T-helper 2 cell treated with Interferon-gamma antibody and Interleukin-4, amounts not matched to agents 100 ng/mL and 5 ng/mL, for 36 hours (primary cell): ENCODE measurements around the gene TGFA. TPM values are rescaled to one million over a fixed set of nuclear protein-coding genes. Genes with fewer than 3 reads are reported as not detected.

Experiments used
- intact Hi-C: fragments of 100-400 bp; cut with micrococcal nuclease; formaldehyde crosslinking; loops from one replicate; pipeline ENCODE4 v1.15.1; 2023
- total RNA-seq: library from RNA; stranded (reverse); gene quantifications from 2 replicates; pipeline ENCODE4 v1.2.3, GENCODE V29; 2022

Gene TGFA
- total RNA-seq, 1 donor from 2014 or later, result 0.07 TPM

- intact Hi-C loops, result no loop called here
These were observed 28.6 kb downstream of the TGFA start for GRCh38 chr2:70525032-70525431.

- intact Hi-C loops, result no loop called here
These were observed 29.3 kb downstream of the TGFA start for GRCh38 chr2:70523996-70524965.

DNA sequence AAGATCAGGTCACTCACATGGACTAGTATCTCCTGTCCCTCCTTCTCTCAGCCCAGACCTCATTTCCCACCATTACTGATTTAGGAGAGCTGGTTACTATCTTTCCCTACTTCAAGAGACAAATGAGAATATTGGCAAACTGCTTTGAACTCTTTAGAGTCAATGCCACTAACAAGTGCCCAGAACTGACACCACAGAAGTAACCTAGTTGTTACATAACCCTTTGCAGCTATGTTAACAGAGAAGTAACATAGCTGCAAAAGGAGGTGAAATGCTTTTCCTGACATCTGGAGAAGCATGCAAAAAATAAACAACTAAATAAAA, 30.0 kb downstream of the TGFA start:
- intact Hi-C loops, result no loop called here

DNA sequence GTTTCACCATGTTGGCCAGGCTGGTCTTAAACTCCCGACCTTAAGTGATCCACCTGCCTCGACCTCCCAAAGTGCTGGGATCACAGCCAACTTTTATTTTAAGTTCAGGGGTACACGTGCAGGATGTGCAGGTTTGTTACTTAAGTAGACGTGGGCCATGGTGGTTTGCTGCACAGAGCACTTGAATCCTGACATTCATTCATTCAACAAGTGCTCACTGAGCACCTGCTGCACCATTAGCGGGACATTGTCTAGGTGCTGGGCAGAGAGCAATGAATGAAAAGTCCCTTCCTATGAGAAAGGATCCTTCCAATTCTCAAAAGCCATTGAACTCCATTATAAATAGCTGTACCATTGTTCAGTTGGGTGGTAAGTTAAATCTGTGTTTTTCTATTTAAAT, 31.0 kb downstream of the TGFA start:
- intact Hi-C loops, result no loop called here

DNA sequence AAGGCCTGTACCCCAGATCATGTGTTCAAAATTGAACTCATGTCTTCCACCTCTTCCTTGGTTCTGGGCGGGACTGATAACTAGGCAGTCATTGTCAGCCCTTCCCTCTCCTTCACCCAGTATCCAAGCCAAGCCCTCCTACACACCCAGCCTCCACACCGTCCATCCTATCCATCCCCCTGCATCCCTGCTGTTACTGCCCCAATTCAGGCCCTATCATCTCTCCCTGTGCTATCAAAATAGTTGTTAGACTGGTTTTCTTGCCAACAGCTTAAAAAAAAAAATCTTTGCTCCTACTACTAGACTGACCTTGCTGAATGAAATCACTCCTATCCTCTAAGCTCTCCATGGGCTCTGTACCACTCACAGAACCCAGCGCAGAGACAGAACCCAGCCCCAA, 32.8 kb downstream of the TGFA start:
- intact Hi-C loops, result no loop called here

DNA sequence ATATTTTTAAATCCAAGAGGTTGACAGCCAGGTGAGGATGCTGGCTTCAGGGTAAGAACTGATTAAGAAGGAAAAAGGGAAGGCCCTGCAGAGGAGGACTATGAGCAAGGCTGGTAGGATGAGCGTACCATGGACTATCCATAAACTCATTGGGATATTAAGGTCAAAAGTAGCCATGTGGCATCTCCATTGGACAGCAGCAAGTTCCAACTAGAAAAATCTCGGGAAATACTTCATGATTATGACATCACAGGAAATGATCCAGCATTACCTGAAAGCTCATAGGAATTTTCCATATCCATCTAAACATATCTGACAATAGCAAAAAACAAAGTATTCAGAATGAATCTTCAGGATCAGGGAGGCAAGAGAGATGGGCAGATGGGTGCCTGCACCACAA, 34.2 kb downstream of the TGFA start:
- intact Hi-C loops, result no loop called here

- intact Hi-C loops, result no loop called here
These were observed 35.1 kb downstream of the TGFA start for GRCh38 chr2:70518557-70518956.

DNA sequence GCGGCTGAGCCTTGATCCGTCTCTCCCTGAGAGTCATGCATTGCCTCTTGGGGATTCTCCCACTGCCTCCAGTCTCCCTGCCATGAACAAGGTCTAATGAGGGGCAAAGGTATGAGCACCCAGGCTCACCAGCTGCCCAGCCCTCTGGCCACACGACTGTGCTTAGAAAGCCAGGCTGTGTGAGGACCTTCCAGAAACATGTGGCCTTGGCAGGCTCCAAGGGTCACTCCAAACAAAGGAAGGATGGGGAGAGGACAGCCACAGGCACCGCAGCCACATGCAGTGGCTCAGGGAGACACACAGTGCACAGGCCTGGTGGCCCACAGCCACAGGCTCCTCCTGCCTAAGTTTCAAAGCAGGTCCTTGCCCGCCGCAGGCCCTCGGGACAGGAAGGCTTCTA, 35.8 kb downstream of the TGFA start:
- intact Hi-C loops, result no loop called here

- intact Hi-C loops, result no loop called here
These were observed 37.0 kb downstream of the TGFA start for GRCh38 chr2:70516596-70516995.

- intact Hi-C loops, result no loop called here
These were observed 37.7 kb downstream of the TGFA start for GRCh38 chr2:70515938-70516337.

GRCh38 chr2:70514612-70515055, 39.0 kb downstream of the TGFA start:
- intact Hi-C loops, result no loop called here

GRCh38 chr2:70513738-70514137, 39.9 kb downstream of the TGFA start:
- intact Hi-C loops, result no loop called here

DNA sequence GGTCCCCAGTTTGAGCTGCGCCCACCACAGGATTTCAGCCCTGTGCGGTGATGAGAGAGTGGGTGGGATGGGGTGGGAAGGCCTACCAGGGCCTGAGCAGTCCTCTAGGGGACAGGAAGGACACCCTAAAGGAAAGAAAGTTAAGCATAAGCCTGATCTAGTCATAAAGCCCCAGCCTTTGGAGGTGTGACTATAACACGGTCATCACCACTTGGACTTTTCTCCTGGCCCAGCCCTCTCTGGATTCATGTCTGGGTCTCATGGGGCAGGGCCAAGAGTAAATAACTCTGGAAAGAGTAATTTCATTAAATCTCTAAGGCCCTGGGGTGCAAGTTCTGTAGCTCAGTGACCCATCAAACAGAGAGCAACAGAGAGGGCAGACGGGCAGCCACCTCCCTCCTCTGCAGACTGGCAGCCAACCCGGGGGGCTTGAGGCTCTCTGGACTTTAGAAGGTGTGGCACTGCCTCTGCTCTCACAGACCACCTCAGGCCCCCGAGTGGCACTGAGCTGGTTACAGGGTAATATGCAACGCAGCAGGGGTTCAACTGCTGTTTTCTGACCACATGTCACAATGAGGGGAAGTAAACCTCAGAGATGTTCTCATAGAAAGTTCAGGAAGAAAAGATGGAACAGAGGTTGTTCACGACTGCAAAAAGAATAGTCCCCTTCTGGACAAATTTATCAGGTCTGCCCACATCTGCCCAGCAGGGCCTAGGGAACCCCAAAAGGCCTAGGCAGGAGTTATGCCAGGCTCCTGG, 41.5 kb downstream of the TGFA start:
- intact Hi-C loops, result no loop called here

DNA sequence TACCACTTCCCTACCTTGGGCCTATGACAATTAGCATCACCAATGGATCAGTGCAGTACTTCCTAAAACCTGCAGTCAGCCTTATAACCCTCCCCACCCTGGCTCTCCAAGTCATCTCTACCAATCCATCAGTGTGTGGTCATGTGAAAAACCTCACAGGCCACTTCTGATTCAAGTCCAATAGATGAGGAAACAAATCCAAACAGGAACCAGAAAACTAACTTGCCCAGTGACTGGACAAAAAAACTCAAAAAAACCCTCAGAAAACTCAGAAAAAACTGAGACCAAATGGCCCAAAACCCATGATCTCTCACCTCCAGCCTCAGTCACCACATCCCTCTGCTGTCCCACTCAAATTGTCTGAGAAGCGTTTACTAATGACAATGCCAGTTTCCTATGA, 43.3 kb downstream of the TGFA start:
- intact Hi-C loops, result no loop called here

GRCh38 chr2:70509565-70509964, 44.1 kb downstream of the TGFA start:
- intact Hi-C loops, result no loop called here

DNA sequence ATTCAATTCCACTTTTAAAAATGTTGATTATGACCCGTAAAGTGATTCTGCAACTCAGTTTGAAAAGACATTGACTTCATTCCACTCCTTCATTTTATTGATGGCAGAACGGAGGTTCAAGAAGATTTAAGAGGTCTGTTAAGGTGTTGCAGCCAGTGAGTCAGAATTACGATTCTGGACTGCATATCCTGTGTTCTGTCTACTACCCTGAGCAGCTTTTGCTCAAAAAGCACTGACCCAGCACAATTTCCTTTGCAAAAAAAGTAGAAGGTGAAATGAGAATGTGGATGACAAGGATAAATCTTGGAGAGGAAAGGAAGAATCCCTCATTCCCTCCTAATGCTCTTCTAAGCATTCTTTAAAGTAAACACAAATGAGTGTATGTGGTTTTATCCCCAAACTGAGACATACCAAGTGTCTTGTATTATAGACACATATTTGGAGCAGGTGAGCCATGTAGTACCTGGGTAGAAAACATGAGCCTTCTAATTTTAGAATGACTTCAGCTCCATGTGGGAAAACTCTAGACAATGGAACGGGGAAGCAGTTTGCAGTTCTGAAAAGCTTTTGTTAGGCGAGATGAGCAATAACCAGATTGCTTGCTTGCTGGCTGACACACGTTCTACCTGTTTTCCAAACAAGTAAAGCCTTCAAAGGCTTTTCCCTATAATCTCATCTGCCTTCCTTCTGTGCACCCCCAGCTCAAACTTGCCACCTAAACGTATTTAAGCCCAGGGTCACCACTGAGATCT, 44.7 kb downstream of the TGFA start:
- intact Hi-C loops, result no loop called here

GRCh38 chr2:70505613-70506391, 47.8 kb downstream of the TGFA start:
- intact Hi-C loops, result no loop called here

- intact Hi-C loops, result no loop called here
These were observed 48.9 kb downstream of the TGFA start for GRCh38 chr2:70504750-70505149.

- intact Hi-C loops, result no loop called here
These were observed 49.7 kb downstream of the TGFA start for GRCh38 chr2:70503896-70504295.

GRCh38 chr2:70501728-70502127, 51.9 kb downstream of the TGFA start:
- intact Hi-C loops, result no loop called here

- intact Hi-C loops, result no loop called here
These were observed 52.4 kb downstream of the TGFA start for GRCh38 chr2:70501215-70501614.
